H1 (cell line): ENCODE measurements around the gene ZDHHC19. TPM values are rescaled to one million over a fixed set of nuclear protein-coding genes. Genes with fewer than 3 reads are reported as not detected.

Experiments
- CTCF ChIA-PET: fragments of 300-600 bp; sonication (Branson Sonifier 250); formaldehyde crosslinking; loops from one replicate; lab custom pipeline; 2021; ENCODE audit not compliant: partially characterized antibody; lab: Charles Lee
- POLR2A ChIA-PET: fragments of 300-600 bp; sonication (Branson Sonifier 250); formaldehyde crosslinking; loops from one replicate; lab custom pipeline; 2021; ENCODE audit warnings: inconsistent platforms; ENCODE audit not compliant: partially characterized antibody; lab: Charles Lee
- DNase-seq, 2 experiments: peaks; one replicate each; pipeline versions ENCODE4 v3.0.0 to v3.0.0-alpha.2; 2010 to 2022; ENCODE audit warnings: low spot score in 2 of 2, low read depth in 1 of 2, mixed read lengths in 1 of 2
- FAIRE-seq: peaks from 2 replicates; lab custom pipeline; 2011; peaks lifted over from hg19 to GRCh38; lab: Jason Lieb, UNC
- H2AFZ ChIP-seq: 2 replicates; pipeline ENCODE4 v1.8.1; 2012; ENCODE audit warnings: low read length, inconsistent platforms
- H2AK5ac ChIP-seq: 2 replicates; pipeline ENCODE4 v1.6.1; 2013; ENCODE audit warnings: low read depth, low read length
- H2BK120ac ChIP-seq: replicated peaks from 2 replicates; pipeline ENCODE3; 2013; ENCODE audit warnings: low read depth, low read length, inconsistent platforms
- H2BK12ac ChIP-seq: 2 replicates; pipeline ENCODE4 v1.6.1; 2013; ENCODE audit warnings: low read depth, low read length
- H2BK15ac ChIP-seq: 2 replicates; pipeline ENCODE4 v1.6.1; 2013; ENCODE audit warnings: low read length
- H2BK20ac ChIP-seq: 2 replicates; pipeline ENCODE4 v1.6.1; 2013; ENCODE audit warnings: low read length
- H2BK5ac ChIP-seq: 2 replicates; pipeline ENCODE4 v1.6.1; 2013; ENCODE audit warnings: low read depth, low read length
- H3K14ac ChIP-seq: 2 replicates; pipeline ENCODE4 v1.6.1; 2013; ENCODE audit warnings: inconsistent platforms; ENCODE audit not compliant: insufficient read length
- H3K18ac ChIP-seq: 2 replicates; pipeline ENCODE4 v1.6.1; 2013; ENCODE audit warnings: low read length; ENCODE audit errors: extremely low read depth
- H3K23ac ChIP-seq: 2 replicates; pipeline ENCODE4 v1.6.1; 2013; ENCODE audit warnings: inconsistent platforms; ENCODE audit not compliant: insufficient read length
- H3K23me2 ChIP-seq: 2 replicates; pipeline ENCODE4 v1.6.1; 2013; ENCODE audit warnings: low read depth, low read length
- H3K27ac ChIP-seq: 2 replicates; pipeline ENCODE4 v1.6.1; 2011; ENCODE audit warnings: low read depth, low read length, inconsistent platforms
- H3K27me3 ChIP-seq, 4 experiments: replicated peaks in 1 of 4; 1 replicate in 1 of 4; 2 replicates in 3 of 4; pipeline versions ENCODE4 v1.6.1 to v1.8.1; 2011 to 2013; ENCODE audit warnings: low read length in 3 of 4, mild to moderate bottlenecking in 3 of 4, inconsistent platforms in 2 of 4, mixed read lengths in 2 of 4, moderate library complexity in 1 of 4; ENCODE audit not compliant: control insufficient read depth in 3 of 4, insufficient read depth in 3 of 4; ENCODE audit errors: extremely low read depth in 1 of 4
- H3K36me3 ChIP-seq, 4 experiments: 2 replicates each; pipeline versions ENCODE4 v1.6.1 to v1.8.1; 2011 to 2013; ENCODE audit warnings: mild to moderate bottlenecking in 4 of 4, low read length in 3 of 4, moderate library complexity in 2 of 4, control low read depth in 1 of 4, inconsistent platforms in 1 of 4; ENCODE audit not compliant: insufficient read depth in 4 of 4, control insufficient read depth in 2 of 4
- H3K4ac ChIP-seq: replicated peaks from 2 replicates; pipeline ENCODE3; 2013; ENCODE audit warnings: low read length, low read depth, mixed read lengths, inconsistent platforms; ENCODE audit not compliant: insufficient read length
- H3K4me1 ChIP-seq, 4 experiments: replicated peaks in 1 of 4; 1 replicate in 1 of 4; 2 replicates in 3 of 4; pipeline versions ENCODE4 v1.6.1 to v1.8.1; 2011 to 2013; ENCODE audit warnings: low read length in 3 of 4, inconsistent platforms in 2 of 4, mixed read lengths in 1 of 4; ENCODE audit not compliant: insufficient read depth in 4 of 4, control insufficient read depth in 3 of 4
- H3K4me2 ChIP-seq, 2 experiments: 2 replicates each; pipeline versions ENCODE4 v1.6.1 to v1.8.1; 2011 to 2013; ENCODE audit warnings: low read depth in 2 of 2, low read length in 2 of 2, control low read depth in 1 of 2, inconsistent platforms in 1 of 2, mild to moderate bottlenecking in 1 of 2; ENCODE audit not compliant: insufficient read depth in 1 of 2
- H3K4me3 ChIP-seq, 4 experiments: fragments of 200-600, 300-600 bp in 1 of 4; sonication (generic), shearing (Covaris generic), sonication (Bioruptor Twin) in 1 of 4; 2 replicates each; pipeline versions ENCODE4 v1.5.1 to v1.8.1; 2011 to 2016; ENCODE audit warnings: low read length in 4 of 4, low read depth in 3 of 4, control low read depth in 2 of 4, inconsistent platforms in 2 of 4, mild to moderate bottlenecking in 2 of 4, mixed read lengths in 1 of 4, moderate library complexity in 1 of 4; ENCODE audit not compliant: insufficient read depth in 2 of 4; ENCODE audit errors: extremely low read depth in 1 of 4
- H3K56ac ChIP-seq: replicated peaks from 2 replicates; pipeline ENCODE3; 2013; ENCODE audit warnings: low read depth, mild to moderate bottlenecking, mixed read lengths, low read length, inconsistent platforms; ENCODE audit not compliant: insufficient read length
- H3K79me1 ChIP-seq: 2 replicates; pipeline ENCODE4 v1.6.1; 2013; ENCODE audit warnings: low read depth, low read length, control low read depth
- H3K79me2 ChIP-seq, 2 experiments: 2 replicates each; pipeline versions ENCODE4 v1.6.1 to v1.8.1; 2012 to 2013; ENCODE audit warnings: low read length in 2 of 2, mild to moderate bottlenecking in 2 of 2, inconsistent platforms in 1 of 2; ENCODE audit not compliant: insufficient read depth in 2 of 2, control insufficient read depth in 1 of 2
- H3K9ac ChIP-seq, 4 experiments: replicated peaks in 1 of 4; 1 replicate in 1 of 4; 2 replicates in 3 of 4; pipeline versions ENCODE4 v1.6.1 to v1.8.1; 2011 to 2013; ENCODE audit warnings: low read depth in 3 of 4, low read length in 3 of 4, control low read depth in 2 of 4, mild to moderate bottlenecking in 2 of 4, moderate library complexity in 2 of 4, inconsistent platforms in 1 of 4; ENCODE audit errors: extremely low read depth in 1 of 4
- H3K9me3 ChIP-seq, 2 experiments: 2 replicates each; pipeline versions ENCODE4 v1.6.1 to v1.8.1; 2012 to 2013; ENCODE audit warnings: mild to moderate bottlenecking in 2 of 2, moderate library complexity in 2 of 2, control low read depth in 1 of 2, inconsistent platforms in 1 of 2, low read depth in 1 of 2, low read length in 1 of 2, mixed read lengths in 1 of 2; ENCODE audit not compliant: insufficient read depth in 2 of 2
- H4K20me1 ChIP-seq, 2 experiments: replicated peaks in 1 of 2; 2 replicates each; pipeline versions ENCODE3 to v1.8.1; 2011 to 2013; ENCODE audit warnings: inconsistent platforms in 2 of 2, low read length in 2 of 2, mild to moderate bottlenecking in 1 of 2; ENCODE audit not compliant: insufficient read depth in 2 of 2, control insufficient read depth in 1 of 2
- H4K5ac ChIP-seq: 2 replicates; pipeline ENCODE4 v1.6.1; 2013; ENCODE audit warnings: low read length, low read depth, mixed read lengths, inconsistent platforms; ENCODE audit not compliant: insufficient read length
- H4K8ac ChIP-seq: 2 replicates; pipeline ENCODE4 v1.8.0; 2013; ENCODE audit warnings: mild to moderate bottlenecking, moderate library complexity, low read length, inconsistent platforms; ENCODE audit not compliant: insufficient read depth; ENCODE audit errors: extremely low read depth
- H4K91ac ChIP-seq: replicated peaks from 2 replicates; pipeline ENCODE3; 2013; ENCODE audit warnings: low read length, mixed read lengths, inconsistent platforms; ENCODE audit not compliant: insufficient read length
- ASH2L ChIP-seq: fragments of 200-600, 300-600 bp; sonication (generic); IDR thresholded peaks from one replicate; pipeline ENCODE4 v1.7.1; 2017; ENCODE audit warnings: low read length
- CHD1 ChIP-seq: IDR thresholded peaks from 2 replicates; pipeline ENCODE4 v1.6.1; 2012; ENCODE audit warnings: low read depth, low read length, improper control_type of control experiment
- CREB1 ChIP-seq: IDR thresholded peaks from 2 replicates; pipeline ENCODE4 v1.6.1; 2012; ENCODE audit warnings: inconsistent platforms
- EGR1 ChIP-seq: IDR thresholded peaks from 2 replicates; pipeline ENCODE4 v1.6.1; 2011; ENCODE audit warnings: low read depth, low read length, borderline replicate concordance
- KDM1A ChIP-seq: fragments of 200-600, 300-600 bp; sonication (generic); IDR thresholded peaks from 2 replicates; pipeline ENCODE4 v1.7.1; 2016; ENCODE audit warnings: mild to moderate bottlenecking, low read length, borderline replicate concordance
- KDM5A ChIP-seq: fragments of 200-600 bp; IDR thresholded peaks from 2 replicates; pipeline ENCODE4 v1.7.1; 2012; ENCODE audit warnings: mild to moderate bottlenecking, low read length, inconsistent platforms, mixed read lengths
- POLR2A ChIP-seq, 2 experiments: IDR thresholded peaks; 1 replicate in 1 of 2; 2 replicates in 1 of 2; pipeline ENCODE4 v1.6.1; 2011; ENCODE audit warnings: low read depth in 2 of 2, low read length in 2 of 2, mild to moderate bottlenecking in 2 of 2; ENCODE audit errors: control extremely low read depth in 1 of 2
- SIN3A ChIP-seq, 2 experiments: IDR thresholded peaks in 1 of 2; conservative IDR thresholded peaks in 1 of 2; 2 replicates each; pipeline ENCODE4 v1.6.1; 2011 to 2012; ENCODE audit warnings: low read length in 2 of 2, improper control_type of control experiment in 1 of 2, low read depth in 1 of 2, mild to moderate bottlenecking in 1 of 2
- SP2 ChIP-seq: IDR thresholded peaks from 2 replicates; pipeline ENCODE4 v1.6.1; 2012; ENCODE audit warnings: mild to moderate bottlenecking, low read length, inconsistent platforms
- SP4 ChIP-seq: IDR thresholded peaks from 2 replicates; pipeline ENCODE4 v1.6.1; 2012; ENCODE audit warnings: low read length, inconsistent platforms
- TBP ChIP-seq: IDR thresholded peaks from 2 replicates; pipeline ENCODE4 v1.6.1; 2011; ENCODE audit warnings: low read depth, low read length, improper control_type of control experiment
- ZNF274 ChIP-seq: IDR thresholded peaks from 2 replicates; pipeline ENCODE4 v1.7.0; 2012; ENCODE audit warnings: low read length, borderline replicate concordance; ENCODE audit errors: extremely low read depth
- WGBS, 2 experiments: shearing (Covaris generic) in 1 of 2; methylation state at CpG; one replicate each; pipeline versions ENCODE4 v1.1.6 to v1.1.7; 2013 to 2015; ENCODE audit warnings: low lambda C conversion rate in 2 of 2, mixed read lengths in 2 of 2, inconsistent platforms in 1 of 2, low coverage in 1 of 2, missing lambda C conversion rate in 1 of 2; ENCODE audit not compliant: insufficient replicate concordance in 2 of 2, insufficient coverage in 1 of 2, insufficient read length in 1 of 2; ENCODE audit errors: extremely low coverage in 1 of 2, missing lambda C conversion rate in 1 of 2; 5-methylcytosine and 5-hydroxymethylcytosine counted together
- polyA plus RNA-seq, 7 experiments: library from polyadenylated mRNA; depleted of rRNA in 3 of 7; stranded (reverse) in 5 of 7; unstranded in 2 of 7; fragments of >200 nt in 5 of 7; fragments of 200-250 nt in 2 of 7; gene quantifications; 1 replicate in 5 of 7; 2 replicates in 1 of 7; 4 replicates in 1 of 7; pipeline versions ENCODE4 v1.2.1 to v1.2.3, GENCODE V29; 2011 to 2013; ENCODE audit warnings: missing spikeins in 2 of 7, mixed read lengths in 2 of 7
- total RNA-seq: library from RNA; stranded (reverse); fragmentation: NEBNext Ultra II Directional; extraction: Animal tissue kit (Norgen Biotek cat#: 25700); gene quantifications from 2 replicates; pipeline ENCODE4 v1.2.1, GENCODE V29; 2021

The ZDHHC19 gene
- total and polyA plus RNA-seq, 2 of the 8 experiments (the other 6 are each of a cell fraction or from before 2014, with no cell fraction given) = 2.5 to 4.1 TPM

DNA sequence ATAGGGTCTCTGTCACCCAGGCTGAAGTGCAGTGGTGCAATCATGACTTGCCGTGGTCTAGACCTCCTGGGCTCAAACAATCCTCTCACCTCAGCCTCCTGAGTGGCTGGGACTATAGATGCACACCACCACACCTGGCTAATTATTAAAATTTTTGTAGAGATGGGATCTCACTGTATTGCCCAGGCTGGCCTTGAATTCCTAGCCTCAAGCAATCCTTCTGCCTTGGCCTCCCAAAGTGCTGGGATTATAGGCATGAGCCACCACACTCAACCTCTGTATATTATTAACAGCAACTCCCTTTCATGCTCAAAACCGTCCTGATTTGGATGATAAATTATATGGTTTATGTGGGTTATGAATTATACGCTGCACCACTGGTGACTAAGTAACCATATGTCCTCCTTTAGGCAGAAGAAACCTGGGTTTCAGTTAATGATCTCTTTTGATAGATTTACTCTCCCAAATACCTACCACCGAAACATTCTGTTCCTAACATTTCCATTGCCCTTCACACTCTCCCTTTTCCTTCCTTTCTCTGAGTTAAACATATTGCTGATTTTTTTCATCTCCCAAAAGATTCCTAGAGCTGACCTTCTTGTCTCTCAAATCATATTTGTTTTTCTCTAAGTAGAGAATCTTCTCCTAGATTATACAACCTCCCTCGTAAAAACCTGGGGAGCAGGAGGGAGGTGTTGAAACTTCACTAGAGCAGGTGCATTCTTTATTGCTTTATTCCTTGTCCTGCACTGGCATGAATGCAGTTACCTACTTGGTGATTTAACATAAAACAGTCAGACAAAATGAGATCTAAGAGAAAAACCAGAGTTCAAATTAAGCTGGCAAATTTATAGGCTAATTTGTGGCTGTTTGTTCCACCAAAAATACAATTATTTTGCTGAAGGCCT lies 43.4 kb upstream of the ZDHHC19 start:
- TF ChIP-seq CHD1 (no peak), TBP (no peak), EGR1 (no peak), ZNF274 (no peak), SIN3A (conservative IDR thresholded peaks at IDR 0.05 in 1 of 2, IDR thresholded peaks at IDR 0.05 in 1 of 2; ENCODE audit: low read depth in 1 of 2, low read length in 2 of 2) (no peak), POLR2A (IDR thresholded peaks at IDR 0.05; ENCODE audit: control extremely low read depth in 1 of 2, low read depth in 2 of 2, low read length in 2 of 2) (no peak), SP2 (no peak), SP4 (no peak), ASH2L (no peak), CREB1 (no peak), KDM1A (no peak), KDM5A (no peak)
- H2BK120ac ChIP-seq = no peak overlapping the region
- no peak overlapping the region for H2BK5ac ChIP-seq
- H3K79me1 ChIP-seq = no peaks in the 10 kb centered on the region
- ChIA-PET CTCF (interaction anchor here (0.6 to 2.5 kb wide), 12 partner anchors 8 to 269 kb away, joined by 3 to 9 read pairs (median 4); partner anchors contain the start of gene ZDHHC19), POLR2A (no interaction called here)
- no peak overlapping the region for H4K8ac ChIP-seq
- H4K20me1 ChIP-seq = no peaks in the 10 kb centered on the region
- FAIRE-seq = no peak
- no peak overlapping the region for H2BK15ac ChIP-seq
- no peaks in the 10 kb centered on the region for H3K27me3 ChIP-seq
- H2AFZ ChIP-seq = no peak overlapping the region
- DNase-seq = no peak
- H3K79me2 ChIP-seq = no peaks in the 10 kb centered on the region
- H3K9me3 ChIP-seq = no peaks in the 10 kb centered on the region
- no peak overlapping the region for H3K14ac ChIP-seq
- no peak overlapping the region for H3K18ac ChIP-seq
- no peak overlapping the region for H3K27ac ChIP-seq
- no peak overlapping the region for H3K4ac ChIP-seq
- no peaks in the 10 kb centered on the region for H3K23me2 ChIP-seq
- WGBS, 2 experiments = 69% methylated on average over 5 of the region's 5 CpGs; no CpG with 5 or more reads in 1 of the 2 experiments
- no peak overlapping the region for H2BK12ac ChIP-seq
- H3K4me1 ChIP-seq = no peaks in the 10 kb centered on the region
- no peak overlapping the region for H4K91ac ChIP-seq
- no peak overlapping the region for H2BK20ac ChIP-seq
- no peak overlapping the region for H2AK5ac ChIP-seq
- no peak overlapping the region for H3K9ac ChIP-seq
- H3K23ac ChIP-seq = no peak overlapping the region
- H3K4me3 ChIP-seq = no peak overlapping the region
- peaks cover 0 to 6% (median 0%) of the 10 kb centered on the region in 4 experiments; a peak in 2 of 8 replicates for H3K36me3 ChIP-seq
- H3K4me2 ChIP-seq = no peak overlapping the region
- H3K56ac ChIP-seq = no peak overlapping the region
- no peak overlapping the region for H4K5ac ChIP-seq
